Trophoblast cell (in vitro differentiated cells and primary cell): Measurements from ENCODE around the gene SND1.

Source experiments
- DNase-seq, 2 donors: peaks; one replicate each; pipeline ENCODE4 v3.0.0-alpha.2; 2016
- H2AFZ ChIP-seq: 2 replicates; pipeline ENCODE4 v1.6.1; 2013; ENCODE audit warnings: low read length, moderate library complexity, mild to moderate bottlenecking; ENCODE audit not compliant: insufficient read depth, poor library complexity
- H2AK5ac ChIP-seq: 2 replicates; pipeline ENCODE4 v1.6.1; 2013; ENCODE audit warnings: mild to moderate bottlenecking, low read length
- H2BK120ac ChIP-seq: 2 replicates; pipeline ENCODE4 v1.6.1; 2013; ENCODE audit warnings: low read length, mild to moderate bottlenecking, moderate library complexity; ENCODE audit not compliant: insufficient read depth, poor library complexity
- H2BK12ac ChIP-seq: 2 replicates; pipeline ENCODE4 v1.6.1; 2013; ENCODE audit warnings: mild to moderate bottlenecking, low read length, moderate library complexity
- H2BK5ac ChIP-seq: 2 replicates; pipeline ENCODE4 v1.6.1; 2013; ENCODE audit warnings: low read length, low read depth, moderate library complexity, mild to moderate bottlenecking; ENCODE audit not compliant: poor library complexity
- H3K14ac ChIP-seq: 2 replicates; pipeline ENCODE4 v1.6.1; 2013; ENCODE audit warnings: mild to moderate bottlenecking, low read length
- H3K18ac ChIP-seq: 2 replicates; pipeline ENCODE4 v1.6.1; 2013; ENCODE audit warnings: mild to moderate bottlenecking, low read length
- H3K23ac ChIP-seq: 2 replicates; pipeline ENCODE4 v1.6.1; 2013; ENCODE audit warnings: low read length
- H3K27ac ChIP-seq: 2 replicates; pipeline ENCODE4 v1.5.1; 2013; ENCODE audit warnings: low read depth, mild to moderate bottlenecking, inconsistent platforms, low read length, moderate library complexity
- H3K27me3 ChIP-seq: 2 replicates; pipeline ENCODE4 v1.6.1; 2013; ENCODE audit warnings: inconsistent platforms, mild to moderate bottlenecking, low read length, moderate library complexity; ENCODE audit not compliant: insufficient read depth
- H3K36me3 ChIP-seq, 2 experiments: 1 replicate in 1 of 2; 2 replicates in 1 of 2; pipeline ENCODE4 v1.6.1; 2013; ENCODE audit warnings: low read length in 2 of 2, mild to moderate bottlenecking in 2 of 2, moderate library complexity in 1 of 2; ENCODE audit not compliant: insufficient read depth in 2 of 2, control insufficient read depth in 1 of 2
- H3K4ac ChIP-seq: 2 replicates; pipeline ENCODE4 v1.6.1; 2013; ENCODE audit warnings: low read depth, mild to moderate bottlenecking, low read length, moderate library complexity
- H3K4me1 ChIP-seq, 2 experiments: 1 replicate in 1 of 2; 2 replicates in 1 of 2; pipeline ENCODE4 v1.6.1; 2013; ENCODE audit warnings: low read length in 2 of 2, mild to moderate bottlenecking in 2 of 2, moderate library complexity in 1 of 2; ENCODE audit not compliant: insufficient read depth in 2 of 2, control insufficient read depth in 1 of 2
- H3K4me2 ChIP-seq: 2 replicates; pipeline ENCODE4 v1.6.1; 2013; ENCODE audit warnings: inconsistent platforms, mild to moderate bottlenecking, low read length, moderate library complexity
- H3K4me3 ChIP-seq: 2 replicates; pipeline ENCODE4 v1.5.1; 2013; ENCODE audit warnings: mild to moderate bottlenecking, low read depth, low read length, inconsistent platforms
- H3K79me1 ChIP-seq: one replicate; pipeline ENCODE4 v1.6.1; 2013; ENCODE audit warnings: low read length
- H3K79me2 ChIP-seq: 2 replicates; pipeline ENCODE4 v1.6.1; 2013; ENCODE audit warnings: low read length, mild to moderate bottlenecking; ENCODE audit not compliant: control insufficient read depth, insufficient read depth, poor library complexity
- H3K9ac ChIP-seq: 2 replicates; pipeline ENCODE4 v1.6.1; 2013; ENCODE audit warnings: mild to moderate bottlenecking, low read length
- H3K9me3 ChIP-seq: 2 replicates; pipeline ENCODE4 v1.6.1; 2013; ENCODE audit warnings: low read depth, mild to moderate bottlenecking, control low read depth, inconsistent platforms, low read length; ENCODE audit not compliant: insufficient read depth
- H4K12ac ChIP-seq: 2 replicates; pipeline ENCODE4 v1.6.1; 2013; ENCODE audit warnings: low read depth, mild to moderate bottlenecking, low read length, moderate library complexity
- H4K8ac ChIP-seq: 2 replicates; pipeline ENCODE4 v1.6.1; 2013; ENCODE audit warnings: low read depth, mild to moderate bottlenecking, low read length, moderate library complexity
- H4K91ac ChIP-seq: one replicate; pipeline ENCODE4 v1.6.1; 2013; ENCODE audit warnings: low read depth, mild to moderate bottlenecking, low read length, moderate library complexity
- WGBS: extraction: QIAGEN DNeasy Blood & Tissue Kit; methylation state at CpG from one replicate; pipeline ENCODE4 v1.1.7; 2013; ENCODE audit warnings: missing lambda C conversion rate; ENCODE audit not compliant: insufficient read length, insufficient coverage; ENCODE audit errors: extremely low coverage; 5-methylcytosine and 5-hydroxymethylcytosine counted together

Gene SND1

GRCh38 chr7:127758845-127759244, 106.9 kb downstream of the SND1 start:
- H2AFZ ChIP-seq: no peak overlapping the region
- no peak overlapping the region for H3K9ac ChIP-seq
- H2AK5ac ChIP-seq: no peak overlapping the region
- WGBS: no CpG with 5 or more reads among the region's 6 CpGs
- no peak overlapping the region for H2BK5ac ChIP-seq
- no peak overlapping the region for H3K4me3 ChIP-seq
- H3K36me3 ChIP-seq: peaks cover 1 to 2% of the 10 kb centered on the region in 2 experiments
- DNase-seq: no peak
- H3K14ac ChIP-seq: no peak overlapping the region
- no peak overlapping the region for H2BK12ac ChIP-seq
- H3K4ac ChIP-seq: peak overlapping the region; percentile 27
- no peaks in the 10 kb centered on the region for H3K27me3 ChIP-seq
- no peak overlapping the region for H4K8ac ChIP-seq
- H3K79me2 ChIP-seq: no peaks in the 10 kb centered on the region
- no peak overlapping the region for H2BK120ac ChIP-seq
- H3K79me1 ChIP-seq: no peaks in the 10 kb centered on the region
- H3K4me1 ChIP-seq: no peaks in the 10 kb centered on the region
- no peak overlapping the region for H3K27ac ChIP-seq
- no peak overlapping the region for H3K23ac ChIP-seq
- no peaks in the 10 kb centered on the region for H3K9me3 ChIP-seq
- no peak overlapping the region for H4K12ac ChIP-seq
- no peak overlapping the region for H4K91ac ChIP-seq
- no peak overlapping the region for H3K18ac ChIP-seq
- no peak overlapping the region for H3K4me2 ChIP-seq

GRCh38 chr7:127759945-127760421, 108.0 kb downstream of the SND1 start:
- Histone ChIP-seq H3K36me3 (peaks cover 2 to 4% of the 10 kb centered on the region in 2 experiments), H3K23ac (peak overlapping the region; percentile 48), H3K27me3 (no peaks in the 10 kb centered on the region), H3K4me1 (no peaks in the 10 kb centered on the region), H3K4ac (peak overlapping the region; percentile 21), H3K14ac (no peak overlapping the region), H3K79me1 (no peaks in the 10 kb centered on the region), H3K27ac (no peak overlapping the region), H2AFZ (no peak overlapping the region), H4K12ac (no peak overlapping the region), H2BK120ac (no peak overlapping the region), H3K79me2 (no peaks in the 10 kb centered on the region), H3K18ac (no peak overlapping the region), H2BK5ac (no peak overlapping the region), H3K9me3 (no peaks in the 10 kb centered on the region), H3K9ac (no peak overlapping the region), H3K4me3 (no peak overlapping the region), H2AK5ac (no peak overlapping the region), H4K91ac (no peak overlapping the region), H3K4me2 (no peak overlapping the region), H4K8ac (no peak overlapping the region), H2BK12ac (no peak overlapping the region)
- DNase-seq: no peak
- WGBS: no CpG with 5 or more reads among the region's 5 CpGs

DNA sequence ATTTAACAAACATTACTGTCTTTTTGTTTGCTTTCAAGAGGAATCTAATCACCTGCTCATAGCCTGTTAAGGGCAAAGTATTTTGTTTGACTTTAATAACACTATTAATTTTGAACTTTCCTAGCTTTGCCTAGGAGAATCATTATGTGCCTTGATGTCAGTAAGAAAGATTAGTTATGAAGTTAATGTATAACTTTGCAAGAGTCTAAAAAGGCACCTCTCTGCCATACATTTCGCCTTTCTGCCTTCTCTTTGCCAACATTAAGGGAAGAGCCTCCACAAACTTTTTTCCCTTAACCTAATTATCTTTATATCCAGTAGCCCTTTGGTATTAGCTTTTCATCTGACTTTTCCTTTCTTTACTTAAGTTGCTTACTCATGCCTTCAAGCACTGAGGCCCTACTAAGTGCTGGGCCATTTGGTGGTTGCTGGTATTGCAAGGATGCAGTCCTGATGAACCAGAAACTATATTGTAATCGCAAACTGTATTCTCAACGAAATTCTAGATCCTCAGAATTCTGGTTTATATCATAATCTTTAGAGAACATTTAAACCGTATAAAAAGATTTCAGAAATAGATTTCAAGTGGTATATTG, 108.5 kb downstream of the SND1 start:
- H3K4me1 ChIP-seq: no peaks in the 10 kb centered on the region
- WGBS: no CpG with 5 or more reads among the region's 4 CpGs

DNA sequence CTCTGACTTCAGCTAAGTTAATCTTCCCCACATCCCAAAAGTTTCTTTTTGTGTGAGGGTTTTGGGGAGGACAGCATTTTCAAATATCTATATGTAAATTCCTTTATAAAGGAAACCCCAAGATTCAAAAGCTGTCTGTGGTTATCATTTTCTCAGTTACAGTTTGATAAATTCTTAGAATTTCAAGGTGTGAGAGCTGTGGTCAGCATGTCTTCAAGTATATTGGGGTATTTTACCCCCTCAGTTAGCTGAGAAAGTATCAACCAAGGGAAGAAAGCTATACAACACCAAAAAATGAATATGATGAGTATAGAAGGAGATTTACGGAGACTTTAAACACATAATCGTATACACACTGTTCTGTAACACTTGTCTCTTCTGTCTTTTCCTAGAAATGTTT, 109.2 kb downstream of the SND1 start:
- H3K9ac ChIP-seq: no peak overlapping the region
- H3K4me2 ChIP-seq: no peak overlapping the region
- no peaks in the 10 kb centered on the region for H3K79me2 ChIP-seq
- H4K91ac ChIP-seq: no peak overlapping the region
- no peak overlapping the region for H2BK5ac ChIP-seq
- no peak overlapping the region for H4K8ac ChIP-seq
- no peaks in the 10 kb centered on the region for H3K9me3 ChIP-seq
- no peaks in the 10 kb centered on the region for H3K4me1 ChIP-seq
- no peak overlapping the region for H3K18ac ChIP-seq
- no peak overlapping the region for H2AK5ac ChIP-seq
- WGBS: no CpG with 5 or more reads among the region's 2 CpGs
- H2AFZ ChIP-seq: no peak overlapping the region
- H3K79me1 ChIP-seq: no peaks in the 10 kb centered on the region
- no peak overlapping the region for H3K4ac ChIP-seq
- no peak overlapping the region for H3K23ac ChIP-seq
- no peak overlapping the region for H2BK120ac ChIP-seq
- H3K27me3 ChIP-seq: no peaks in the 10 kb centered on the region
- H3K27ac ChIP-seq: no peak overlapping the region
- H3K36me3 ChIP-seq: peaks cover 2 to 4% of the 10 kb centered on the region in 2 experiments
- no peak for DNase-seq
- no peak overlapping the region for H3K4me3 ChIP-seq
- no peak overlapping the region for H3K14ac ChIP-seq
- H4K12ac ChIP-seq: no peak overlapping the region
- no peak overlapping the region for H2BK12ac ChIP-seq

More for the DNA sequence above, 108.5 kb downstream of the SND1 start:
- no peak overlapping the region for H3K18ac ChIP-seq
- no peak overlapping the region for H2BK5ac ChIP-seq
- H3K14ac ChIP-seq: no peak overlapping the region
- H3K27me3 ChIP-seq: no peaks in the 10 kb centered on the region
- H3K4ac ChIP-seq: no peak overlapping the region
- H3K9ac ChIP-seq: no peak overlapping the region
- H2AK5ac ChIP-seq: no peak overlapping the region
- no peak overlapping the region for H2AFZ ChIP-seq
- H3K79me2 ChIP-seq: no peaks in the 10 kb centered on the region
- H4K8ac ChIP-seq: no peak overlapping the region
- no peaks in the 10 kb centered on the region for H3K79me1 ChIP-seq
- no peak overlapping the region for H3K23ac ChIP-seq
- no peak overlapping the region for H3K27ac ChIP-seq
- no peak overlapping the region for H3K4me2 ChIP-seq
- peaks cover 2 to 4% of the 10 kb centered on the region in 2 experiments for H3K36me3 ChIP-seq
- no peak overlapping the region for H2BK120ac ChIP-seq
- no peak for DNase-seq
- H4K91ac ChIP-seq: no peak overlapping the region
- no peak overlapping the region for H4K12ac ChIP-seq
- no peak overlapping the region for H3K4me3 ChIP-seq
- no peak overlapping the region for H2BK12ac ChIP-seq
- H3K9me3 ChIP-seq: no peaks in the 10 kb centered on the region
